Astrocyte (in vitro differentiated cells and primary cell): Measurements from ENCODE around the gene WIPF3. TPM values are rescaled to one million over a fixed set of nuclear protein-coding genes. Genes with fewer than 3 reads are reported as not detected.

ENCODE experiments used
- DNase-seq: peaks from one replicate; pipeline ENCODE4 v3.0.0-alpha.2; 2010; ENCODE audit warnings: low read depth
- FAIRE-seq: peaks from 2 replicates; lab custom pipeline; 2011; peaks lifted over from hg19 to GRCh38; lab: Jason Lieb, UNC
- H2AFZ ChIP-seq: 2 replicates; pipeline ENCODE4 v1.6.0; 2012; ENCODE audit warnings: low read depth, low read length, inconsistent platforms
- H3K27ac ChIP-seq: 2 replicates; pipeline ENCODE4 v1.5.1; 2011; ENCODE audit warnings: low read depth, low read length, inconsistent platforms
- H3K27me3 ChIP-seq: 2 replicates; pipeline ENCODE4 v1.6.0; 2011; ENCODE audit warnings: low read length, inconsistent platforms; ENCODE audit not compliant: insufficient read depth
- H3K36me3 ChIP-seq: 2 replicates; pipeline ENCODE4 v1.5.1; 2011; ENCODE audit warnings: low read length, inconsistent platforms; ENCODE audit not compliant: insufficient read depth
- H3K4me1 ChIP-seq: 2 replicates; pipeline ENCODE4 v1.5.1; 2011; ENCODE audit warnings: low read length, inconsistent platforms; ENCODE audit not compliant: insufficient read depth
- H3K4me2 ChIP-seq: 2 replicates; pipeline ENCODE4 v1.6.0; 2012; ENCODE audit warnings: low read length, inconsistent platforms
- H3K4me3 ChIP-seq: 2 replicates; pipeline ENCODE4 v1.5.1; 2011; ENCODE audit warnings: low read depth, mild to moderate bottlenecking, low read length, inconsistent platforms; ENCODE audit not compliant: insufficient read depth
- H3K79me2 ChIP-seq: 2 replicates; pipeline ENCODE4 v1.6.0; 2012; ENCODE audit warnings: mild to moderate bottlenecking, low read length, inconsistent platforms; ENCODE audit not compliant: insufficient read depth
- H3K9ac ChIP-seq: 2 replicates; pipeline ENCODE4 v1.6.0; 2012; ENCODE audit warnings: mild to moderate bottlenecking, low read length, inconsistent platforms
- H3K9me3 ChIP-seq: 2 replicates; pipeline ENCODE4 v1.5.1; 2012; ENCODE audit warnings: low read depth, mild to moderate bottlenecking, low read length, inconsistent platforms; ENCODE audit not compliant: insufficient read depth
- H4K20me1 ChIP-seq: 2 replicates; pipeline ENCODE4 v1.6.0; 2012; ENCODE audit warnings: low read length, inconsistent platforms; ENCODE audit not compliant: insufficient read depth
- H3K27ac Mint-ChIP-seq: one replicate; pipeline ENCODE4 v1.8.0; 2021; ENCODE audit warnings: mild to moderate bottlenecking, mixed read lengths; ENCODE audit not compliant: unreplicated experiment
- H3K27me3 Mint-ChIP-seq: one replicate; pipeline ENCODE4 v1.8.0; 2021; ENCODE audit warnings: low read depth, mixed read lengths; ENCODE audit not compliant: unreplicated experiment
- H3K36me3 Mint-ChIP-seq: one replicate; pipeline ENCODE4 v1.8.0; 2021; ENCODE audit warnings: low read depth, mixed read lengths; ENCODE audit not compliant: unreplicated experiment
- H3K4me1 Mint-ChIP-seq: one replicate; pipeline ENCODE4 v1.8.0; 2021; ENCODE audit warnings: low read depth, mixed read lengths; ENCODE audit not compliant: unreplicated experiment
- H3K4me3 Mint-ChIP-seq: one replicate; pipeline ENCODE4 v1.8.0; 2021; ENCODE audit warnings: mild to moderate bottlenecking, moderate library complexity, mixed read lengths; ENCODE audit not compliant: unreplicated experiment
- H3K9me3 Mint-ChIP-seq: one replicate; pipeline ENCODE4 v1.8.0; 2021; ENCODE audit warnings: mild to moderate bottlenecking, mixed read lengths; ENCODE audit not compliant: unreplicated experiment
- CTCF ChIP-seq: IDR thresholded peaks from 2 replicates; pipeline ENCODE4 v1.5.1; 2011; ENCODE audit warnings: low read depth, mild to moderate bottlenecking, inconsistent platforms, low read length, moderate library complexity; ENCODE audit not compliant: insufficient read depth
- EZH2 ChIP-seq: IDR thresholded peaks from 2 replicates; pipeline ENCODE4 v1.6.1; 2012; ENCODE audit warnings: mild to moderate bottlenecking, low read length, inconsistent platforms; ENCODE audit not compliant: insufficient read depth
- total RNA-seq: library from RNA; stranded (reverse); gene quantifications from 2 replicates; pipeline ENCODE4 v1.2.1, GENCODE V29; 2021

WIPF3 gene
- total RNA-seq, 1 donor from 2014 or later, result 1.0 TPM

- H3K27me3 ChIP-seq, result peaks cover 27% of the 10 kb centered on the region
- H3K79me2 ChIP-seq, result no peaks in the 10 kb centered on the region
- H3K27ac ChIP-seq, result no peak overlapping the region
- no peaks in the 10 kb centered on the region for H3K36me3 ChIP-seq
- H3K36me3 Mint-ChIP-seq, result no peaks in the 10 kb centered on the region
- H2AFZ ChIP-seq, result no peak overlapping the region
- H4K20me1 ChIP-seq, result no peaks in the 10 kb centered on the region
- no peak overlapping the region for H3K4me3 ChIP-seq
- no peak overlapping the region for H3K9ac ChIP-seq
- H3K9me3 Mint-ChIP-seq, result peaks cover 3% of the 10 kb centered on the region
- H3K27ac Mint-ChIP-seq, result no peak overlapping the region
- TF ChIP-seq EZH2 (no peak), CTCF (no peak)
- no peaks in the 10 kb centered on the region for H3K9me3 ChIP-seq
- no peaks in the 10 kb centered on the region for H3K4me1 ChIP-seq
- no peak for FAIRE-seq
- DNase-seq, result no peak
- peaks cover 42% of the 10 kb centered on the region for H3K27me3 Mint-ChIP-seq
- H3K4me2 ChIP-seq, result no peak overlapping the region
- H3K4me1 Mint-ChIP-seq, result no peaks in the 10 kb centered on the region
- no peak overlapping the region for H3K4me3 Mint-ChIP-seq
These were observed 7.9 kb upstream of the WIPF3 start for GRCh38 chr7:29798422-29798821.

- Mint-ChIP-seq H3K4me1 (no peaks in the 10 kb centered on the region), H3K27ac (no peak overlapping the region), H3K9me3 (no peaks in the 10 kb centered on the region), H3K27me3 (peaks cover 59% of the 10 kb centered on the region), H3K4me3 (no peak overlapping the region), H3K36me3 (no peaks in the 10 kb centered on the region)
- no peaks in the 10 kb centered on the region for H3K79me2 ChIP-seq
- H2AFZ ChIP-seq, result no peak overlapping the region
- no peak overlapping the region for H3K9ac ChIP-seq
- H3K4me3 ChIP-seq, result no peak overlapping the region
- FAIRE-seq (no peak), DNase-seq (no peak)
- H4K20me1 ChIP-seq, result no peaks in the 10 kb centered on the region
- TF ChIP-seq CTCF, result no peak
- no peak for TF ChIP-seq EZH2
- H3K36me3 ChIP-seq, result no peaks in the 10 kb centered on the region
- peaks cover 1% of the 10 kb centered on the region for H3K4me1 ChIP-seq
- no peak overlapping the region for H3K4me2 ChIP-seq
- peaks cover 48% of the 10 kb centered on the region for H3K27me3 ChIP-seq
- no peaks in the 10 kb centered on the region for H3K9me3 ChIP-seq
- no peak overlapping the region for H3K27ac ChIP-seq
These were observed 4.4 kb upstream of the WIPF3 start for GRCh38 chr7:29801929-29802328.

GRCh38 chr7:29805031-29805430, 1.3 kb upstream of the WIPF3 start:
- Histone ChIP-seq H3K79me2 (no peaks in the 10 kb centered on the region), H3K9ac (no peak overlapping the region), H3K9me3 (no peaks in the 10 kb centered on the region), H3K36me3 (no peaks in the 10 kb centered on the region), H3K27me3 (peaks cover 70% of the 10 kb centered on the region), H2AFZ (no peak overlapping the region), H3K4me2 (no peak overlapping the region), H3K27ac (no peak overlapping the region), H3K4me3 (no peak overlapping the region), H4K20me1 (no peaks in the 10 kb centered on the region), H3K4me1 (peaks cover 8% of the 10 kb centered on the region)
- no peak for TF ChIP-seq CTCF
- TF ChIP-seq EZH2, result no peak
- peaks cover 12% of the 10 kb centered on the region for H3K4me1 Mint-ChIP-seq
- no peaks in the 10 kb centered on the region for H3K9me3 Mint-ChIP-seq
- peaks cover 57% of the 10 kb centered on the region for H3K27me3 Mint-ChIP-seq
- H3K36me3 Mint-ChIP-seq, result no peaks in the 10 kb centered on the region
- H3K27ac Mint-ChIP-seq, result no peak overlapping the region
- FAIRE-seq (no peak), DNase-seq (no peak)
- no peak overlapping the region for H3K4me3 Mint-ChIP-seq
